Measurements from ENCODE around the gene ABCC4.

Gene ABCC4

DNA sequence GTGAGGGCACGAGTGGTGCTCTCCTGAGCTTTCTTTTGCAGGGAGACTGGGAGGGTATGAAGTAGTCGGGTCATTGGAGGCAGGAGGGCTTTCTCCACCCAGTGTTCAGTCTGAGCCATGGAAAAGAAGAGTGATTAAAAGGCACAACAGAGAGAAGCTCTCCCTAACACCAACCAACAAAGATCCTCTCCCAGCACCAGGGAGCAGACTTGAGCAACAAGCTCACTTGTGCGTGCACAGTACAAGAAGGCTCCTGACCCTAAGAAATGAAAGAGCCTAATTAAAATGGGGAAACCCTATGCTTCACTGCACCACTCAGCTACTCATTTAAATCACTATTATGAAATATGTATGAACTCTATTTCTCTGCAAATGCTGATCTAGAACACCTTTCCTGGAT, 312.6 kb downstream of the ABCC4 start:
- no peak for DNase-seq (ENCODE audit: low read depth)
- H3K4me3 ChIP-seq (ENCODE audit: low read depth, low read length), result no peak overlapping the region

DNA sequence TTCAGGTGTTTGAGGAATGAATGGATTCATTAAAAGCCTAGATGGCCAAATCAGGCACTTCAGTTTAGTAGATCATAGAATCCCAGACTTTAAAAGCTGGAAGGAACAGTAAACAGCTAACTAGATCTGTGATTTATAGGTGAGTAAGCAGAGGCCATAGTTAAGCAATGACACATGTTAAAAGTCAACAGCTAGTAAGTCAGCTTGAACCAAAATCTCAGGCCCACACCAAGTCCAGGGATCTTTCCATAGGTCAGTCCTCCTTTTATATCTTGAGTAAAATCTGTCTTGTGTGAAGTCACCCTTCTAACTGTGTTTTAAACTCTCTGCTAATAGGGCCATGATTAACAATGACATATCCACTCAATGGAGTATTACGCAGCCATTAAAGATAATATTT, 313.4 kb downstream of the ABCC4 start:
- no peak for DNase-seq (ENCODE audit: low read depth)
- H3K4me3 ChIP-seq (ENCODE audit: low read depth, low read length), result no peak overlapping the region

DNA sequence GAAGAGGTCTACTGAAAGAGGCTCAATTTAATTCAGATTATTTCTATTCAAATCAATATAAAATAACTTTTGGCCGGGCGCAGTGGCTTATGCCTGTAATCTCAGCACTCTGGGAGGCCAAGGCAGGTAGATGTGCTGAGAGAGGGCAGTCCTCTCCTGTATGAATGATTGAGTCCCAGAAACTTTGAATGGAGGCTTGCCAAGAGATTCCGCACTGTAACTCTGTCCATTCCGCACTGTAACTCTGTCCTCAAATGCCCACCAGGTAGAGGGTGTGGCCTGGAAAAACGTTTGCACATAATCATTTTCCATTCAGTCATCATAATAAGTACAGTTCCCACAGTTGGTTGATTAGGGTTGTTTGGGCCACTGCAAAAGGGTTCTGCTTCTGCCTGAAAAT, 314.2 kb downstream of the ABCC4 start:
- DNase-seq (ENCODE audit: low read depth), result peak; percentile 31
- H3K4me3 ChIP-seq (ENCODE audit: low read depth, low read length), result no peak overlapping the region

DNA sequence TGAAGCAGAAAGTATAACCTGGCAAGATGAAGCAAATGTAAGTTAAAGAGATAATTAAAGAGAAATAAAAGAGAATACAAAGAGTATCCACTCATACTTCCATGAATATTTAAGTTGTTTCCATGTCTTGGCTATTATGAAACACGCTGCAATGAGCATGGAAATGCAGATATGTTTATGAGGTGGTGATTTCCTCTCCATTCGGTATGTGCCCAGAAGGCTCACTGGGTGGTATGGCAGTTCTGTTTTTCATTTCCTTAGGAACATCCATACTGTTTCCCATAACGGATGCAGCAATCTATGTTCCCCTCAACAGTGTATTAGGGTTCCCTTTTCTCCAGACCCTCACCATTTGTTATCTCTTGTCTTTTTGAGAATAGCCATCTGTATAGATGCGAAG, 316.3 kb downstream of the ABCC4 start:
- H3K4me3 ChIP-seq (ENCODE audit: low read depth, low read length), result no peak overlapping the region
- no peak for DNase-seq (ENCODE audit: low read depth)

DNA sequence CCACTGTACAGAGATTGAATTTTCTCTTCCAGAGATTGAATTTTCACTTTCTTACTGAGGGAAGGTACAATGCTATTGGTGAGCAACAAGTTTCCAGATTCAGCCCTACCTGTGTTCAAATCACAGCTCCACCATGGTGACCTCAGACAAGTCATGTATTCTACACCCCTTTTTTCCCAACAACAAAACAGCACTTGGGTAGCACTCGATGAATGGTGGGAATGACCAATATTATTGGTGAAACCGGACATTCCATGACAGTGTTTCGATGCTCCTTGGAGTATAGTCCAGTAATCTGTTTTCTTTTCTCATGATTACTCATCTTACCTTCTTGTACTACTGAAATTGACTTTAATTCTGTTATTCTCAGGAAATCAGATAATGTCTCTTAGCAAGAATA, 322.7 kb downstream of the ABCC4 start:
- DNase-seq (ENCODE audit: low read depth), result peak; percentile 51
- H3K4me3 ChIP-seq (ENCODE audit: low read depth, low read length), result no peak overlapping the region

DNA sequence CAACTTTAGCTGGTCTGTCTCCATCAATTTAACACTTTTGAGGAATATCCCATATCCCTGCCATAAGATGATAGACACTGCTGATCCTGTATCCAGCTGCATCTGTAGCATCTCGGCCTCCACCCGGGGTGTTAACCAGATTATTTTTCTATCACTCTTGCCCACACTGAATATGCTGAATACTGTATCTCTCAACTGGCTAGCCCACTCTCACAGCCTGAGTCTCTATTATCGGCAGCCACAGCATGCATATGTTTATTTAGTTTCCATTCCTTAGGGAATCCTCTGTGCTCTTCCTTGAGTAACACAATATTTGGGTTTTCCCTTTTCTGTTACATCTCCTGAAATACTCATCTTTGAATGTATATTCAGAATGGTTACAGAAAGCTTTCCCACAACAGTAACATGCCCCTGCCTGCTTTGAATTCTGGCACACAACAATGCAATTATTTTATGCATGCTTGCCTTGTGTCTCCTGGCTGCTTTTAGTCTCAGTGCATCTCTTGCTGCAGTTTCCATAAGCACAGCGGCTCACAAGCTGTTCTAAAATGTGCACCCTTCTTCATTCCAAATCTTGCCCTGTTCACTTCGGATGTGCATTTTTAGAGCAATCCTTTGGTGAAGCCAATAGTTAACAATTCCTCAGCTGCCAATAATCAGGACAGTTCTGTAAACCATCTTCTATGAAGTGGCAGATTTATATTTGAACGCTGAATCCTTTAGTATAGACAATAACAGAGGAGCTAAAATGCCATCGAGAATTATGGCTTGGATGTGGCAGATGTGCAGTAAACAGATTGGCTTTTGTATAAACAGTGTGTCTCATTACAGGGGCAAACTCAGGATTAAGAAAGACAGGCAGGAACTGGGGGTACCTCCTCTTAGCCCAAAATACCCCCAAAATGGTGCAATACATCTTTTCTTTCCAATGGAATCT, 327.0 kb downstream of the ABCC4 start:
- DNase-seq (ENCODE audit: low read depth), result no peak
- H3K4me3 ChIP-seq (ENCODE audit: low read depth, low read length), result no peak overlapping the region

DNA sequence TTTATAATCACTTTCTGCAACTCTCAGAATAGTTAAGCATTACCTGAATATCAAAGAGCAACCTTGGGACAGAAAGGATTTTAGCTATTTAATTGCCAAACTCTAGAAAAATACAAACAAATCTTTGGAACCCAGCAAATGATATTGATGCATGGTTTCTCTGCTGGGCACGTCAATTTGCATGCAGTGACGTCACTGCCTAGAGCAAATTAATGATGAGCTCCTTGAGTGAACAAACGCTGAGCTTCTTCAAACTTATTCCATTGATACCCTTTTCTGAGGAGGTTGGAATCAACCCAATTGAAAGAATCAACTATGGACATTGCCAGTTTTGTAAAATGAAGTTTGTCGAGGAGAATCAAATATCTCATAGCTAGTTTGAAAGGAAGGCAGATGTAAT, 329.0 kb downstream of the ABCC4 start:
- no peak overlapping the region for H3K4me3 ChIP-seq (ENCODE audit: low read depth, low read length)
- no peak for DNase-seq (ENCODE audit: low read depth)

Data from skeletal muscle cell (primary cell).